Heart right ventricle (tissue), 16 donors: ENCODE results near the gene KRTAP10-9. TPM values are rescaled to one million over a fixed set of nuclear protein-coding genes. Genes with fewer than 3 reads are reported as not detected.

Experiments used
- ATAC-seq, 8 donors: fragments of 200-7000 bp; cut with Tn5 transposase; one replicate each; pipeline ENCODE4 v1.9.1; 2020; ENCODE audit warnings: mild to moderate bottlenecking in 8 of 8, moderate library complexity in 8 of 8, moderate number of reproducible peaks in 1 of 8
- DNase-seq, 2 donors: peaks; one replicate each; pipeline ENCODE4 v3.0.0-alpha.2; 2020
- H3K27ac ChIP-seq, 10 donors: fragments of 200-600 bp; sonication (generic) in 2 of 10; one replicate each; pipeline versions ENCODE4 v1.5.0 to v1.8.0; 2020 to 2022; ENCODE audit warnings: mild to moderate bottlenecking in 3 of 10
- H3K27me3 ChIP-seq, 7 donors: fragments of 200-600 bp; one replicate each; pipeline ENCODE4 v1.8.0; 2021 to 2022; ENCODE audit warnings: mild to moderate bottlenecking in 2 of 7
- H3K36me3 ChIP-seq, 9 donors: fragments of 200-600 bp; sonication (generic) in 1 of 9; one replicate each; pipeline versions ENCODE4 v1.5.0 to v1.8.0; 2020 to 2022; ENCODE audit warnings: mild to moderate bottlenecking in 2 of 9
- H3K4me1 ChIP-seq, 9 donors: fragments of 200-600 bp; sonication (generic) in 1 of 9; one replicate each; pipeline versions ENCODE4 v1.5.0 to v1.8.0; 2020 to 2022; ENCODE audit warnings: mild to moderate bottlenecking in 4 of 9
- H3K4me3 ChIP-seq, 10 donors: fragments of 200-600 bp; sonication (generic) in 2 of 10; one replicate each; pipeline versions ENCODE4 v1.5.0 to v1.8.0; 2020 to 2022; ENCODE audit warnings: mild to moderate bottlenecking in 7 of 10, moderate library complexity in 2 of 10
- H3K9me3 ChIP-seq, 11 donors: fragments of 200-600 bp in 10 of 11; sonication (generic) in 2 of 11; one replicate each; pipeline versions ENCODE4 v1.5.0 to v1.8.0; 2013 to 2022; ENCODE audit warnings: mild to moderate bottlenecking in 2 of 11, control low read depth in 1 of 11, moderate library complexity in 1 of 11
- WGBS, 2 donors: extraction: QIAGEN DNeasy Blood & Tissue Kit; methylation state at CpG; one replicate each; pipeline ENCODE4 v1.1.7; 2013; ENCODE audit warnings: inconsistent platforms in 1 of 2; 5-methylcytosine and 5-hydroxymethylcytosine counted together
- intact Hi-C, 10 donors: fragments of 100-400 bp; cut with DNase I; formaldehyde crosslinking; loops; one replicate each; pipeline versions ENCODE4 v1.11.1 to v1.14.2; 2022
- polyA plus RNA-seq, 2 donors: library from polyadenylated mRNA; stranded (reverse); fragments of 200-250 nt; gene quantifications; one replicate each; pipeline ENCODE4 v1.2.3, GENCODE V29; 2013
- total RNA-seq, 10 donors: library from RNA; stranded (reverse); fragmentation: NEBNext Ultra II Directional in 3 of 10; extraction: Animal tissue kit (Norgen Biotek cat#: 25700) in 3 of 10; gene quantifications; one replicate each; pipeline versions ENCODE4 v1.2.1 to v1.2.4, GENCODE V29; 2021 to 2023
- TF ChIP-seq, protein P1 (sequence below), 9 donors: fragments of 200-600 bp; sonication (generic) in 2 of 9; IDR thresholded peaks; one replicate each; pipeline versions ENCODE4 v1.5.0 to v1.8.0; 2021 to 2022; ENCODE audit warnings: antibody characterized with exemption in 9 of 9, mild to moderate bottlenecking in 5 of 9, moderate library complexity in 1 of 9
- donor health status: Arrhythmogenic right ventricular cardiomyopathy.
- donor health status: ischemic (EF 13 %, LVEDD 7.1; RV severe dilation, severe dysfunction).
- donor health status: healthy with polysubstance abuse.
- donor health status: DM: no; HTN: yes; CAD: no.
- donor health status: DM: no; HTN: no; CAD: no.
- donor health status: ischemic (EF 25% LVEDD 6.9; RV normal size, moderate dysfunction).
- donor health status: ischemic (EF 25% LVEDD 5.7; RV mildly dilated, moderate dysfunction).
- donor health status: healthy.
- donor health status: DM: yes; HTN: yes; CAD: no.
- donor health status: Ischemic cardiomyopathy.
- donor health status: ischemic (EF 35%, LVEDD 5.7; RV mildly dilated, moderate dysfunction).
- donor health status: nonischemic (EF 11% LVEDD 7.7; RV severe dilation, severe dysfunction).
- donor health status: DM: yes; HTN: yes; CAD: no.
- donor health status: PGD.
- donor health status: ischemic (EF 29% LVEDD 5.4; RV normal size, mild dysfunction).
- donor health status: nonischemic (EF 23%, LVEDD 6.1; RV moderate dilation, normal function).

The KRTAP10-9 gene
- total and polyA plus RNA-seq, 12 donors, result not detected

DNA sequence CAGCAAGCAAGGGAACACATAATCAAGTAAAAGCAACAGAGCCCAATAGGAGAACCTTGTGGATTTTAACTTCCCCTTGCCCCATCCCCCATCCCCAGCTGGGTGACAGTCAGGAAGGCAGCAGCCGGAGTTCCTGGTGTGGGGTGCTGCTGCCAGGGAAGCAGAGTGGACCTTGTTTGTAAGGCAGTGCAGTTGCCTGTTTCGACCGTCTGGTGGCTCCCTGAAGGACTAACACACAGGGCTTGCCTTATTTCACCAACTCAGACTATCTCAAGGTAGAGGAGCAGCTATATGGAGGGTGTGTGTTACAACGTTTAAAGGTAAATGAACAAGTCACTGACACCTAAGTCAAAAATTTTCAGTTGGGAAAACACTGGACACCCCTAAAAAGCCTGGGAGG, 8.4 kb upstream of the KRTAP10-9 start:
- peak in 1 of 2 donors; percentile 39 for DNase-seq
- 16 to 26% methylated on average over 4 of the region's 4 CpGs for WGBS, 2 donors
- Histone ChIP-seq H3K36me3 (no peaks in the 10 kb centered on the region), H3K4me1 (peaks cover 0 to 6% (median 0%) of the 10 kb centered on the region in 9 donors), H3K9me3 (peaks cover 0 to 32% (median 4%) of the 10 kb centered on the region in 11 donors), H3K4me3 (no peak overlapping the region), H3K27ac (peak overlapping the region in 1 of 10 donors; percentile 71), H3K27me3 (peaks cover 0 to 25% (median 3%) of the 10 kb centered on the region in 7 donors)
- TF ChIP-seq, protein P1, sequence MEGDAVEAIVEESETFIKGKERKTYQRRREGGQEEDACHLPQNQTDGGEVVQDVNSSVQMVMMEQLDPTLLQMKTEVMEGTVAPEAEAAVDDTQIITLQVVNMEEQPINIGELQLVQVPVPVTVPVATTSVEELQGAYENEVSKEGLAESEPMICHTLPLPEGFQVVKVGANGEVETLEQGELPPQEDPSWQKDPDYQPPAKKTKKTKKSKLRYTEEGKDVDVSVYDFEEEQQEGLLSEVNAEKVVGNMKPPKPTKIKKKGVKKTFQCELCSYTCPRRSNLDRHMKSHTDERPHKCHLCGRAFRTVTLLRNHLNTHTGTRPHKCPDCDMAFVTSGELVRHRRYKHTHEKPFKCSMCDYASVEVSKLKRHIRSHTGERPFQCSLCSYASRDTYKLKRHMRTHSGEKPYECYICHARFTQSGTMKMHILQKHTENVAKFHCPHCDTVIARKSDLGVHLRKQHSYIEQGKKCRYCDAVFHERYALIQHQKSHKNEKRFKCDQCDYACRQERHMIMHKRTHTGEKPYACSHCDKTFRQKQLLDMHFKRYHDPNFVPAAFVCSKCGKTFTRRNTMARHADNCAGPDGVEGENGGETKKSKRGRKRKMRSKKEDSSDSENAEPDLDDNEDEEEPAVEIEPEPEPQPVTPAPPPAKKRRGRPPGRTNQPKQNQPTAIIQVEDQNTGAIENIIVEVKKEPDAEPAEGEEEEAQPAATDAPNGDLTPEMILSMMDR (IDR thresholded peaks at IDR 0.05), result peak in 8 of 9 donors; percentile 8 to 52 (median 34)
- intact Hi-C loops, result loop anchor here in 1 of 10 donors (10.0 kb wide), 1 partner anchor 126 kb away; no protein-coding TSS in a partner anchor
- peak in 5 of 8 donors; percentile 42 to 88 (median 61) for ATAC-seq

DNA sequence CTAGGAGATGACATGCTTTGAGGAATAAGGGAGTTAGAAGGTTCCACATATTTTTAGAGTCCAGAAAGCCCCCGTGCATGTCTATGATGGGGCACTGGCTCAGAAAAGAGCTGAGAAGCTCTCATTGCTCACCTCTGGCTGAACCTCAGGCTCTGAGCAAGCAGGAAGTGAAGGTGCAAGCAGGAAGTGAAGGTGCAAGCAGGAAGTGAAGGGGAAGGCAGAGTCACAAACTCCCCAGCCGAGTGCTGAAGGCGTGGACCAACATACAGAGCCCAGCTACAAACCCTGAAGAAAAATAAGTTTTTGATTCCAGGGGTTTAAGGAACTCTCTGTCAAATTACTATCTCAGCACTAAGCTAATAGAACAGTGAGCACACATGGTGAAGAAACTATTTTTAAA, 8.0 kb upstream of the KRTAP10-9 start:
- DNase-seq, result no peak
- peak overlapping the region in 1 of 10 donors; percentile 71 for H3K27ac ChIP-seq
- H3K9me3 ChIP-seq, result peaks cover 0 to 36% (median 8%) of the 10 kb centered on the region in 11 donors
- intact Hi-C loops, result loop anchor here in 1 of 10 donors (10.0 kb wide), 1 partner anchor 126 kb away; no protein-coding TSS in a partner anchor
- peaks cover 0 to 6% (median 0%) of the 10 kb centered on the region in 9 donors for H3K4me1 ChIP-seq
- H3K36me3 ChIP-seq, result no peaks in the 10 kb centered on the region
- TF ChIP-seq, protein P1 (IDR thresholded peaks at IDR 0.05), result no peak
- H3K4me3 ChIP-seq, result no peak overlapping the region
- ATAC-seq, result no peak
- peaks cover 0 to 21% (median 3%) of the 10 kb centered on the region in 7 donors for H3K27me3 ChIP-seq
- WGBS, 2 donors, result 61 to 63% methylated on average over 3 of the region's 3 CpGs

DNA sequence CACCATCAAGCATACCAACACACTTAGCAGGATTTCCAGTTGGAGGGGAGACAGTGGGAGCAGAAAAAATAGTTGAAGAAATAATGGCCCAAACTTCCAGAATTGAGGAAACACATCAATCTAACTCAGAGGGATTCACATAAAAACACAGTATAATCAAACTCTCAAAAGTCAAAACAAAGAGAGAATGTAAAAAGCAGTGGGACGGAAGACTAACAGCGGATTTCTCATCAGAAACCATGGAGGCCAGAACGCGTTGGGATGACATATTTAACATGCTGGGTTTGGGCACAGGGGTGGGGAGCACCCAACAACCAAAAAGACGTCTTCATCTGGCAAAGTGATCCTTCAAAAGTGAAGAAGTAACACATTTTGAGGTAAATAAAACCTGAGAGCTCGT, 7.0 kb upstream of the KRTAP10-9 start:
- no peak overlapping the region for H3K4me3 ChIP-seq
- peaks cover 0 to 16% (median 3%) of the 10 kb centered on the region in 7 donors for H3K27me3 ChIP-seq
- H3K27ac ChIP-seq, result peak overlapping the region in 1 of 10 donors; percentile 71
- WGBS, 2 donors, result 85 to 86% methylated on average over 6 of the region's 6 CpGs
- TF ChIP-seq, protein P1 (IDR thresholded peaks at IDR 0.05), result no peak
- DNase-seq (no peak), ATAC-seq (no peak)
- peaks cover 0 to 46% (median 15%) of the 10 kb centered on the region in 11 donors for H3K9me3 ChIP-seq
- H3K4me1 ChIP-seq, result peaks cover 0 to 6% (median 0%) of the 10 kb centered on the region in 9 donors
- H3K36me3 ChIP-seq, result no peaks in the 10 kb centered on the region
- intact Hi-C loops, result loop anchor here in 2 of 10 donors (10.0 kb wide), 2 partner anchors 125 to 165 kb away; no protein-coding TSS in a partner anchor

- Histone ChIP-seq H3K4me3 (no peak overlapping the region), H3K4me1 (peaks cover 0 to 7% (median 0%) of the 10 kb centered on the region in 9 donors), H3K36me3 (no peaks in the 10 kb centered on the region), H3K27me3 (peaks cover 0 to 24% (median 0%) of the 10 kb centered on the region in 7 donors), H3K27ac (no peak overlapping the region), H3K9me3 (peaks cover 0 to 51% (median 15%) of the 10 kb centered on the region in 11 donors)
- intact Hi-C loops, result loop anchor here in 1 of 10 donors (10.0 kb wide), 1 partner anchor 161 kb away; no protein-coding TSS in a partner anchor
- ATAC-seq, result no peak
- TF ChIP-seq, protein P1 (IDR thresholded peaks at IDR 0.05), result no peak
- DNase-seq, result no peak
Measured at GRCh38 chr21:44623575-44623974, 3.3 kb upstream of the KRTAP10-9 start.
